IgD-negative memory B cell (primary cell): ENCODE results near the gene SPINT4. TPM values are rescaled to one million over a fixed set of nuclear protein-coding genes. Genes with fewer than 3 reads are reported as not detected.

Experiments
- polyA plus RNA-seq: library from polyadenylated mRNA; unstranded; fragments of 300-500 nt; fragmentation: Illumina TruSeq; gene quantifications from one replicate; pipeline ENCODE4 v1.2.3, GENCODE V29; 2021

Gene SPINT4
- polyA plus RNA-seq, 1 donor from 2014 or later = not detected

Other genes starting within 250 kb of the SPINT4 start
- gene SPINT3, start 206.7 kb upstream of the SPINT4 start, polyA plus RNA-seq = not detected
- gene WFDC6, start 182.9 kb upstream of the SPINT4 start, polyA plus RNA-seq = not detected
- not detected for gene EPPIN, start 174.9 kb upstream of the SPINT4 start, polyA plus RNA-seq
- gene WFDC8, start 143.1 kb upstream of the SPINT4 start, polyA plus RNA-seq = not detected
- not detected for gene WFDC10A, start 92.6 kb upstream of the SPINT4 start, polyA plus RNA-seq
- not detected for gene WFDC9, start 91.1 kb upstream of the SPINT4 start, polyA plus RNA-seq
- not detected for gene WFDC11, start 52.1 kb upstream of the SPINT4 start, polyA plus RNA-seq
- gene WFDC13, start 20.3 kb upstream of the SPINT4 start, polyA plus RNA-seq = not detected
- not detected for gene WFDC10B, start 17.3 kb upstream of the SPINT4 start, polyA plus RNA-seq
- not detected for gene WFDC3, start 69.5 kb downstream of the SPINT4 start, polyA plus RNA-seq
- gene DNTTIP1, start 69.6 kb downstream of the SPINT4 start, polyA plus RNA-seq = 39.7 TPM
- 0.46 TPM for gene UBE2C, start 90.3 kb downstream of the SPINT4 start, polyA plus RNA-seq
- 3.2 TPM for gene TNNC2, start 105.0 kb downstream of the SPINT4 start, polyA plus RNA-seq
- 2.4 TPM for gene SNX21, start 111.5 kb downstream of the SPINT4 start, polyA plus RNA-seq
- gene ACOT8, start 135.0 kb downstream of the SPINT4 start, polyA plus RNA-seq = 45.2 TPM
- gene ZSWIM3, start 135.3 kb downstream of the SPINT4 start, polyA plus RNA-seq = 3.0 TPM
- gene ZSWIM1, start 158.9 kb downstream of the SPINT4 start, polyA plus RNA-seq = 5.8 TPM
- not detected for gene SPATA25, start 165.3 kb downstream of the SPINT4 start, polyA plus RNA-seq
- 1.6 TPM for gene NEURL2, start 168.9 kb downstream of the SPINT4 start, polyA plus RNA-seq
- gene CTSA, start 169.0 kb downstream of the SPINT4 start, polyA plus RNA-seq = 107 TPM
- gene PLTP, start 189.8 kb downstream of the SPINT4 start, polyA plus RNA-seq = 1.3 TPM
- gene PCIF1, start 212.3 kb downstream of the SPINT4 start, polyA plus RNA-seq = 98.9 TPM
- gene ZNF335, start 249.9 kb downstream of the SPINT4 start, polyA plus RNA-seq = 15.1 TPM